GM19467 (cell line): ENCODE results near the gene ZNF445.
"Not testable (repeated sequence)": the region's sequence is repeated elsewhere in the genome, so short reads cannot be mapped to it uniquely, and the experiment has no call there.

Experiments
- ATAC-seq: cut with Tn5 transposase; IDR thresholded peaks from one replicate; pipeline ENCODE4 v1.9.1; 2021; ENCODE audit warnings: mild to moderate bottlenecking, moderate library complexity; ENCODE audit not compliant: unreplicated experiment

The ZNF445 gene

GRCh38 chr3:44437800-44438199 is 39.7 kb downstream of the ZNF445 start:
- ATAC-seq = no peak

GRCh38 chr3:44436181-44436580 is 41.3 kb downstream of the ZNF445 start:
- no peak for ATAC-seq

- no peak for ATAC-seq
Measured at GRCh38 chr3:44434834-44435510, 42.5 kb downstream of the ZNF445 start.

- no peak for ATAC-seq
Measured at GRCh38 chr3:44430466-44430865, 47.0 kb downstream of the ZNF445 start.

- ATAC-seq = no peak
Measured at GRCh38 chr3:44429459-44429858, 48.0 kb downstream of the ZNF445 start.

- no peak for ATAC-seq
Measured at GRCh38 chr3:44428910-44429309, 48.6 kb downstream of the ZNF445 start.

GRCh38 chr3:44427683-44428082 is 49.8 kb downstream of the ZNF445 start:
- no peak for ATAC-seq

GRCh38 chr3:44424758-44425157 is 52.7 kb downstream of the ZNF445 start:
- ATAC-seq = no peak

- no peak for ATAC-seq
Measured at GRCh38 chr3:44421280-44421679, 56.2 kb downstream of the ZNF445 start.

- ATAC-seq = no peak
Measured at GRCh38 chr3:44420676-44421075, 56.8 kb downstream of the ZNF445 start.

- no peak for ATAC-seq
Measured at GRCh38 chr3:44419923-44420650, 57.4 kb downstream of the ZNF445 start.

- no peak for ATAC-seq
Measured at GRCh38 chr3:44419116-44419922, 58.2 kb downstream of the ZNF445 start.

- ATAC-seq = no peak
Measured at GRCh38 chr3:44418549-44418948, 58.9 kb downstream of the ZNF445 start.

- ATAC-seq = not testable (repeated sequence)
Measured at GRCh38 chr3:44418118-44418517, 59.4 kb downstream of the ZNF445 start.

GRCh38 chr3:44416031-44417030 is 61.1 kb downstream of the ZNF445 start:
- no peak for ATAC-seq

GRCh38 chr3:44415421-44415820 is 62.0 kb downstream of the ZNF445 start:
- no peak for ATAC-seq

GRCh38 chr3:44414517-44415090 is 62.9 kb downstream of the ZNF445 start:
- no peak for ATAC-seq

- no peak for ATAC-seq
Measured at GRCh38 chr3:44412365-44412764, 65.1 kb downstream of the ZNF445 start.

- no peak for ATAC-seq
Measured at GRCh38 chr3:44411031-44411645, 66.3 kb downstream of the ZNF445 start.
